Fibroblast of the conjunctiva (primary cell): ENCODE results near the gene PVR.
"Not testable (repeated sequence)": the region's sequence is repeated elsewhere in the genome, so short reads cannot be mapped to it uniquely, and the experiment has no call there.

Source experiments
- DNase-seq: peaks from one replicate; pipeline ENCODE4 v3.0.0-alpha.2; 2010; ENCODE audit warnings: low read depth

Gene PVR

DNA sequence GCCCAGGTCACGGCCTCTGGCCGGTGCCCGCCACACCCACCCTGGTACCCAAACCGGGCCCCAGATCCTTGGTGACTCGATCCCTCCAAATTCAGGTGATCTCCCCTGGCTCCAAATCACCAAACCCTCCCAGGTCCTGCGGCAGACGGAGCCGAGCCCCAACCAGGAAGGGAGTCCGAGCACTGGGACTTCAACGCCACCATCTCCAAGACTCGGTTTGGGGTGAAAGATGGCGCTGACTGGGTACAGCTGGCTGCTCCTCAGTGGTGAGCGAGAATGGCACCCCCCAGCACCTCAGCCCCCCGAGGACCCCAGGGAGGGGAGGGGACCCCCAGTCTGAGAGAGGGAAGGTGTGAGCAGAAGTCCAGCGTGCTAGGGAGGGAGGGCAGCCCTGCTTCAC, 57.5 kb downstream of the PVR start:
- no peak for DNase-seq

DNA sequence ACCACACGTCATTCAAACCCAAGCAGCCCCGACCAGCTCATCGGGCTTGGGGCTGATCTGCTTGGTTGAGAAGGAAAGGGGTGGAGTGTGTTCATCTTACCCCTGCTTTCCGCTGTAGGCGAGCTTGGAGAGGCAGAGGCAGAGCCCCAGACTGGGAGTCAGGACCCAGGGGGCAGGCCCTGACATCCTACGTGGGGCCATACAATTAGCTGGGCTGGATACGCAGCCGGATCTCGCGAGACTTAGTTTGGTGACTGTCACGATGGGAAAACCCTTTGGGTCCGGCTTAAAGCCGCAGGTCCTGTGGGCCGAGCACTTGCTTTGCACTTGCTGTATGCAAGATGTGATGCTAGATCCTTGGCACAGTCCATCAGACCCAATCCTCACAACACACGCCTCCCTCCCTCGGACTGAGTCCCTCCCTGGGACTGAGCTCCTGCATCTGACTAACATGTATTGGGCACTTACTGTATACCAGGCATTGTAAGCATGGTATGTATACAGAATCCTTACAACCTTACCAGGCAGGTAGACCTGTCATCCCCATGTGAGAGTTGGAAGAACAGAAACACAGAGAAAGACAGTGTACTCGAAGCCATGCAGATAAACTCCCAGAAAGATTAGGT, 59.0 kb downstream of the PVR start:
- DNase-seq: no peak

DNA sequence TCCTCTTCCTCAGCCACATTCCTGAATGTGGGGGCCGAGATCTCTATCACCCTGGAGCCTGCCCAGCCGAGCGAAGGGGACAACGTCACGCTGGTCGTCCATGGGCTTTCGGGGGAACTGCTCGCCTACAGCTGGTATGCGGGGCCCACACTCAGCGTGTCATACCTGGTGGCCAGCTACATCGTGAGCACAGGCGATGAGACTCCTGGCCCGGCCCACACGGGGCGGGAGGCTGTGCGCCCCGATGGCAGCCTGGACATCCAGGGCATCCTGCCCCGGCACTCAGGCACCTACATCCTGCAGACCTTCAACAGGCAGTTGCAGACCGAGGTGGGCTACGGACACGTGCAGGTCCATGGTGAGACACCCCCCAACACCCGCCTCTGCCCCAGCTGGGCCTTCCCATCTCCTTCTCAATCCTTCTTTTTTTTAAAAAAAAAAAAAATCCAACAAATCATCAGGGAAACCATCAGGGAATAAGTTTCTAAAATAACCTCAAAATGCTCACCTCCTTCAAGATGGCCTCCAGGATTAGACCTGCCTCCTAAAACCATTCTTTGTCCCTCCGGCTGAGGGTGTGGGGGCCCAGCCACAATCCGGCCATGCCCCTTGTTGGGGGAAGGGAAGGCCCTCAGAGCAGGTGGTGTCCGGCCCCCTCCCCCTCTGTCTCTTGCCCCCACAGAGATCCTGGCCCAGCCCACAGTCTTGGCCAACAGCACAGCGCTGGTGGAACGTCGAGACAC, 59.8 kb downstream of the PVR start:
- no peak for DNase-seq

DNA sequence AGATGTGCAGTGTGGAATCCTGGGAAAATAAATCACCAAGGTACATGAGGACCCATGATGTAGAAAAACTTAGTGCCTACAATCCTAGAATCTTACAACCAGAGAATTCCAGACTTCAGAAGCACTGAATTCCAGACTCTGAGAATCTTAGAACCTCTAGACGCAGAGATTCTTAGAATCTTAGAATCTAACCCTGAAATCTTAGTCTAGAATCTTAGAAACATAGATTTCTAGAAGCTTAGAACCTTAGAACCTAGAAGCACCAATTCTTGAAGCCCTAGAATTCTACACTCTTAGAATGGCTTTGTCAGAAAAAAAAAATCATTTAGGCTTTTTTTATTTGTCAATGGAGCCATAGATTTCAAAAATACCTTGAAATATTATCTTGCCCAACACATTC, 61.3 kb downstream of the PVR start:
- no peak for DNase-seq

DNA sequence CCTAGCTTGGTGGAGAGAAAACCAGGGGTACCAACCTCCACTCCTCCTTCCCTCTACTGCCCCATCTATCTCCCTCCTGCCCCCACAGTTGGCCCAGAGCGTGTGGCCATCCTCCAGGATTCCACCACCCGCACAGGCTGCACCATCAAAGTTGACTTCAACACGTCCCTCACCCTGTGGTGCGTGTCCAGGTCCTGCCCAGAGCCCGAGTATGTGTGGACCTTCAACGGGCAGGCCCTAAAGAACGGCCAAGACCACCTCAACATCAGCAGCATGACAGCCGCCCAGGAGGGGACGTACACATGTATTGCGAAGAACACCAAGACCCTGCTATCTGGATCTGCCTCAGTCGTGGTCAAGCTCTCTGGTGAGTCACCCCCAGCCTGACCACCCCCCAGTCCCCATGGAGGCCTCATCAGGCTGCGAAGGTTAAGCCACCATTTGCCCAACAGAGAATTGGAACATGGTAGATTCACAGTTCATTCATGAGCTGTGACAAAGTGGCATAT, 61.8 kb downstream of the PVR start:
- no peak for DNase-seq

DNA sequence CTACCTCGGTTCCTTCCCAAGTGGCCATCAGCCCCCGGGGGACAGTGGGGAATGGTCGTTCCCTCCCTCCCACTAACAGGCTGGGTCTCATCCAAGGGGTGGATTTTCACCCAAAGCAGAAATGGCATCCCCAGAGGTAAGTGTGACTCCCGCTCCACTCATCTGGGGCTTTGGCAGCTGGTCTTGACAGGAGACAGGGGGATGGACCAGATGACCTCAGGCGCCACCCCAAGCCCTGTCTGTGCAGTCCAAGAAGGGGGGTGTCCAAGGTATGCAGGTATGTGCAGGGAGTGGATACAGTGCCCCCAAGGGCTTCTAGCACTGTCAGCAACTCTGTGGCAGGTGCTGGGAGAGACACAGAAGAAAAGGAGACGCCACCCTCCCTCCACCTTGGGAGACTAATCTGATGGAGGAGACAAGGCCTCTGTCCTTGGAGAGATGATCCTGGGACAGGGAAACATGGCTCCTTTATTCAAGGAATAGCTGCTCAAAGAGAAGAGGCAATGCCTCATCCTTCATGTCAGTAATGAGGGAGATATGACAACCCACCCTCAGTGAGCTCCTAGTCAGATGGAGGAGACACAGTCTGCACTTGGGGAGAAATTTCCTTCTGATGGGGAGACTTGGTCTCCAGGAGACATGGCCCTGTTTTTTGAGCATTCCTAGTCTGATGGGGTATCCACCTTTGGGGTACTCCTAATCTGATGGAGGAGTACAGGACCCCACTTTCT, 63.0 kb downstream of the PVR start:
- no peak for DNase-seq

DNA sequence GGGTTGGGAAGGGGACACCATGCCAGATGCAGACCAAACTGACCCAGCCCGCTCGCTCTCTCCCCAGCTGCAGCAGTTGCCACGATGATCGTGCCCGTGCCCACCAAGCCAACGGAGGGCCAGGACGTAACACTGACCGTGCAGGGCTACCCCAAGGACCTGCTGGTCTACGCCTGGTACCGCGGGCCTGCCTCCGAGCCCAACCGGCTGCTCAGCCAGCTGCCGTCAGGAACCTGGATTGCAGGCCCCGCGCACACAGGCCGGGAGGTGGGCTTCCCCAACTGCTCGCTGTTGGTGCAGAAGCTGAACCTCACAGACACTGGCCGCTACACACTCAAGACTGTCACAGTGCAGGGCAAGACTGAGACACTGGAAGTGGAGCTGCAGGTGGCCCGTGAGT, 64.1 kb downstream of the PVR start:
- DNase-seq: no peak

DNA sequence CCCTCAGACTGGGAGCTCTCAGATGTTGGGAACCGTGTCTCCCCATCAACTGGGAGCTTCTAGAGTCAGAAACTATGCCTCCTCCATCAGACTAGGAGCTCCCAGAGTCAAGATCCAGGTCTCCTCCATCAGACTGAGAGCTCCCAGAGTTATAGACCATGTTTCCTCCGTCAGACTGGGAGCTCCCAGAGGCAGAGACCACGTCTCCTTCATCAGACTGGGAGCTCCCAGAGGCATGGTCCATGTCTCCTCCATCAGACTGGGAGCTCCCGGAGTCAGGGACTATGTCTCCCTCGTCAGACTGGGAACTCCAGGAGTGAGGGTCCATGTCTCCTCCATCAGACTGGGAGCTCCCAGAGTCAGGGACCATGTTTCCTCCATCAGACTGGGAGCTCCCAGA, 65.2 kb downstream of the PVR start:
- no peak for DNase-seq

DNA sequence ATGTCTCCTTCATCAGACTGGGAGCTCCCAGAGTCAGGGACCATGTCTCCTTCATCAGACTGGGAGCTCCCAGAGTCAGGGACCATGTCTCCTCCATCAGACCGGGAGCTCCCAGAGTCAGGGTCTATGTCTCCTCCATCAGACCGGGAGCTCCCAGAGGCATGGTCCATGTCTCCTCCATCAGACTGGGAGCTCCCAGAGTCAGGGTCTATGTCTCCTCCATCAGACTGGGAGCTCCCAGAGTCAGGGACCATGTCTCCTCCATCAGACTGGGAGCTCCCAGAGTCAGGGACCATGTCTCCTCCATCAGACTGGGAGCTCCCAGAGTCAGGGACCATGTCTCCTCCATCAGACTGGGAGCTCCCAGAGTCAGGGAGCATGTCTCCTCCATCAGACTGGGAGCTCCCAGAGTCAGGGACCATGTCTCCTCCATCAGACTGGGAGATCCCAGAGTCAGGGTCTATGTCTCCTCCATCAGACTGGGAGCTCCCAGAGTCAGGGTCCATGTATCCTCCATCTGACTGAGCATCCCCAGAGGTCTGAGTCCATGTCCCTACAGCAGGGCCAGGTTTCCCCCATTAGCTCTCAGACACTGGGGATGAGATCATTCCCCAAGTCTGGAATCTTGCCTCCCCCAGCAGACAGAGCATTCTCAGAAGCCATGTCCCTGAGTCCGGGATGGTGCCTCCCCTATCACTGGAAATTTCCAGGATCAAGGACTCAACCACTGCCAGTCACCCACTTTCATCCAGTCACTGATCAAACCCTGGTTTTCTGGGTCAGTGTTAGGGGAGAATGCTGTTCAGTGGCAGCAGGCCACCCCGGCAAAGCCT, 65.9 kb downstream of the PVR start:
- not testable (repeated sequence) for DNase-seq

DNA sequence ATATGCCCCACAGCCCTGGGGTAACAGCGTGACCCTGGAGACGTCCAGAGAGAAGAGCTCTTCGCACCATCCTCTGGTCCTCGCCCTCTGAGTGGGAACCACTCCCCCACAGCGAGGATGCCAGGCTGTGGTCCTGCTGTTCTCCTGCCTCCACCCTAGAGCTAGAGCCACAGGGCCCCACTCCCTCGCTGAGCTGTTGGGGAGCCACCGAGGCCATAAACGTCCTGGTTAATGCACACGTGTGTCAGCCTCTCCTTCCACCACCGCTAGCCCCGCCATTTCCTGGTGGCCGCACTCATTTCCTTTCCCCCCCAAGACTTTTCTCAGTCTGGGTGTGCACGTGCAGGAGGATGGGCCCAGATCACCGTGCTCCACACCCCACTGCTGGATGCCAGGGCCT, 66.8 kb downstream of the PVR start:
- DNase-seq: no peak

DNA sequence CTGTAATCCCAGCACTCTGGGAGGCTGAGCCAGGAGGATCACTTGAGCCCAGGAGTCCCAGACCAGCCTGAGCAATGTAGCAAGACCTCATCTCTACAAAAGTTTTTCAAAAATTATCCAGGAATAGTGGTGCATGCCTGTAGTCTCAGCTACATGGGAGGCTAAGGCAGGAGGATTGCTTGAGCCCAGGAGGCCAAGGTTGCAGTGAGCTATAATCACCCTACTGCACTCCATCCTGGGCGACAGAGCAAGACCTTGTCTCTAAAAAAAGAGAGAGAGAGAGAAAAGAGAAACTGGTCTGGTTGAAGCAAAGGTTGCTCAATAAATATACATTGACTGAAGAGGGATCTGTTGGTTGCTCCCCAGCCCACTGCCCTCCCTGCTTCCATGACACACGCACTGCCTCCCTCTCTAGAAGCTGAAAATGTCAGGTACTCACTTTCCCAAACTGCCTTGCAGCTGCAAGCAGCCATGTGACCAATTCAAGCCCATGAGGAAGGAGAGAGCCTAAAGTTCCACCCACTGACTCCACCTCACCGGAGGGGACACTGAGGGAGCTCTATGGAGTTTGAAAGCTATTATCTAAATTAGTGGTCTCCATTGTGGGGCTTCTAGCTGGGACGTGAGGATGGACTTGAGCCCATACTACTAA, 69.3 kb downstream of the PVR start:
- no peak for DNase-seq
